Stomach (tissue), 19 donors: ENCODE measurements around the gene SNRPB. TPM values are rescaled to one million over a fixed set of nuclear protein-coding genes. Genes with fewer than 3 reads are reported as not detected.

ENCODE experiments used
- DNase-seq, 2 donors: peaks; one replicate each; pipeline versions ENCODE4 v3.0.0 to v3.0.0-alpha.2; 2013 to 2019
- H3K27ac ChIP-seq, 5 donors: fragments of 200-600 bp in 4 of 5; sonication (generic) in 4 of 5; one replicate each; pipeline ENCODE4 v1.5.1; 2013 to 2019; ENCODE audit warnings: mild to moderate bottlenecking in 1 of 5, moderate library complexity in 1 of 5
- H3K27me3 ChIP-seq, 3 donors: fragments of 200-600 bp; sonication (generic); one replicate each; pipeline ENCODE4 v1.5.1; 2017 to 2019; ENCODE audit warnings: mixed run types in 1 of 3
- H3K36me3 ChIP-seq, 4 donors: fragments of 200-600 bp; sonication (generic); 1 replicate in 3 of 4; 2 replicates in 1 of 4; pipeline ENCODE4 v1.5.1; 2016 to 2019
- H3K4me1 ChIP-seq, 4 donors: fragments of 200-600 bp; sonication (generic); one replicate each; pipeline ENCODE4 v1.5.1; 2016 to 2019
- H3K4me3 ChIP-seq, 4 donors: fragments of 200-600 bp; sonication (generic) in 3 of 4; one replicate each; pipeline ENCODE4 v1.5.1; 2016 to 2019; ENCODE audit warnings: mild to moderate bottlenecking in 1 of 4
- H3K9me3 ChIP-seq, 4 donors: fragments of 200-600 bp; sonication (generic); one replicate each; pipeline ENCODE4 v1.5.1; 2016 to 2019
- EP300 ChIP-seq: sonication (generic); formaldehyde crosslinking; IDR thresholded peaks from one replicate; pipeline ENCODE4 v1.6.1; 2017; ENCODE audit warnings: antibody characterized with exemption
- POLR2A ChIP-seq, 4 donors: fragments of 450-650 bp; IDR thresholded peaks; one replicate each; pipeline ENCODE4 v1.6.1; 2016; ENCODE audit warnings: antibody characterized with exemption in 4 of 4, control low read depth in 2 of 4, mild to moderate bottlenecking in 1 of 4, moderate library complexity in 1 of 4
- POLR2AphosphoS5 ChIP-seq, 3 donors: sonication (generic); formaldehyde crosslinking; IDR thresholded peaks; one replicate each; pipeline ENCODE4 v1.6.1; 2016; ENCODE audit warnings: antibody characterized with exemption in 3 of 3
- WGBS, 5 donors: extraction: QIAGEN DNeasy Blood & Tissue Kit in 3 of 5; methylation state at CpG; one replicate each; pipeline versions ENCODE4 v1.1.5 to v1.1.7; 2013 to 2018; 5-methylcytosine and 5-hydroxymethylcytosine counted together
- intact Hi-C: fragments of 100-400 bp; cut with DNase I; formaldehyde crosslinking; loops from one replicate; pipeline ENCODE4 v1.15.1; 2023; ENCODE audit warnings: low total_unique reads
- long read RNA-seq, 10 donors: transcript quantifications; one replicate each; lab custom pipeline, GENCODE V29; 2026
- polyA plus RNA-seq, 3 donors: library from polyadenylated mRNA; stranded (reverse); fragments of 200-250 nt; gene quantifications; one replicate each; pipeline ENCODE4 v1.2.3, GENCODE V29; 2013
- total RNA-seq, 5 donors: library from RNA; depleted of rRNA; stranded (reverse); fragments of >200 nt; gene quantifications; one replicate each; pipeline versions ENCODE4 v1.1.0 to v1.2.3, GENCODE V29; 2014 to 2016
- TF ChIP-seq, protein P1 (sequence below), 7 experiments: fragments of 450-650 bp in 4 of 7; fragments of 200-600 bp in 3 of 7; sonication (generic) in 3 of 7; IDR thresholded peaks; one replicate each; pipeline ENCODE4 v1.5.1; 2016 to 2019; ENCODE audit warnings: antibody characterized with exemption in 7 of 7, control low read depth in 2 of 7, mild to moderate bottlenecking in 1 of 7
- donor health status: healthy with polysubstance abuse.
- donor health status: Bipolar disorder and iron deficiency.
- donor health status: healthy.

The SNRPB gene
- total RNA-seq, result 100 to 1,000 TPM in 4 of 5 donors, 10 to 100 TPM in 1; 46.4 to 329 (median 141) TPM
- polyA plus RNA-seq, result 100 to 1,000 TPM; 183 to 192 (median 183) TPM
- long read RNA-seq, donor 1, transcript SNRPB-202 (7 exons, 1,008 nt), result minor isoform, 7 of 102 reads
- long read RNA-seq, donor 1, transcript SNRPB-201 (7 exons, 1,154 nt), result major isoform, 18 of 102 reads
- long read RNA-seq, donor 1, partial matches to known transcripts, result 71 of 102 reads
- long read RNA-seq, donor 1, other reads (novel, unspliced or antisense), result 6 of 102 reads
- long read RNA-seq, donor 2, transcript SNRPB-201 (7 exons, 1,154 nt), result major isoform, 44 of 96 reads
- long read RNA-seq, donor 2, transcript SNRPB-202 (7 exons, 1,008 nt), result minor isoform, 5 of 96 reads
- long read RNA-seq, donor 2, partial matches to known transcripts, result 47 of 96 reads
- long read RNA-seq, donor 2, other reads (novel, unspliced or antisense), result 0 of 96 reads
- long read RNA-seq, donor 3, transcript SNRPB-201 (7 exons, 1,154 nt), result major isoform, 35 of 104 reads
- long read RNA-seq, donor 3, transcript SNRPB-202 (7 exons, 1,008 nt), result minor isoform, 15 of 104 reads
- long read RNA-seq, donor 3, partial matches to known transcripts, result 54 of 104 reads
- long read RNA-seq, donor 3, other reads (novel, unspliced or antisense), result 0 of 104 reads
- long read RNA-seq, donor 4, partial matches to known transcripts, result 0 of 3 reads
- long read RNA-seq, donor 4, other reads (novel, unspliced or antisense), result 0 of 3 reads
- long read RNA-seq, donor 5, transcript SNRPB-201 (7 exons, 1,154 nt), result major isoform, 47 of 95 reads
- long read RNA-seq, donor 5, transcript SNRPB-202 (7 exons, 1,008 nt), result minor isoform, 21 of 95 reads
- long read RNA-seq, donor 5, partial matches to known transcripts, result 27 of 95 reads
- long read RNA-seq, donor 5, other reads (novel, unspliced or antisense), result 0 of 95 reads
- long read RNA-seq, donor 6, transcript SNRPB-202 (7 exons, 1,008 nt), result minor isoform, 40 of 340 reads
- long read RNA-seq, donor 6, transcript SNRPB-201 (7 exons, 1,154 nt), result major isoform, 104 of 340 reads
- long read RNA-seq, donor 6, partial matches to known transcripts, result 196 of 340 reads
- long read RNA-seq, donor 6, other reads (novel, unspliced or antisense), result 0 of 340 reads
- long read RNA-seq, donor 7, transcript SNRPB-201 (7 exons, 1,154 nt), result major isoform, 43 of 121 reads
- long read RNA-seq, donor 7, transcript SNRPB-202 (7 exons, 1,008 nt), result minor isoform, 19 of 121 reads
- long read RNA-seq, donor 7, partial matches to known transcripts, result 57 of 121 reads
- long read RNA-seq, donor 7, other reads (novel, unspliced or antisense), result 0 of 121 reads
- long read RNA-seq, donor 8, transcript SNRPB-201 (7 exons, 1,154 nt), result major isoform, 47 of 111 reads
- long read RNA-seq, donor 8, transcript SNRPB-202 (7 exons, 1,008 nt), result minor isoform, 18 of 111 reads
- long read RNA-seq, donor 8, partial matches to known transcripts, result 46 of 111 reads
- long read RNA-seq, donor 8, other reads (novel, unspliced or antisense), result 0 of 111 reads
- long read RNA-seq, donor 9, transcript SNRPB-201 (7 exons, 1,154 nt), result major isoform, 38 of 91 reads
- long read RNA-seq, donor 9, transcript SNRPB-202 (7 exons, 1,008 nt), result minor isoform, 8 of 91 reads
- long read RNA-seq, donor 9, partial matches to known transcripts, result 45 of 91 reads
- long read RNA-seq, donor 9, other reads (novel, unspliced or antisense), result 0 of 91 reads
- long read RNA-seq, donor 10, transcript SNRPB-202 (7 exons, 1,008 nt), result minor isoform, 5 of 42 reads
- long read RNA-seq, donor 10, transcript SNRPB-201 (7 exons, 1,154 nt), result major isoform, 17 of 42 reads
- long read RNA-seq, donor 10, partial matches to known transcripts, result 20 of 42 reads
- long read RNA-seq, donor 10, other reads (novel, unspliced or antisense), result 0 of 42 reads

DNA sequence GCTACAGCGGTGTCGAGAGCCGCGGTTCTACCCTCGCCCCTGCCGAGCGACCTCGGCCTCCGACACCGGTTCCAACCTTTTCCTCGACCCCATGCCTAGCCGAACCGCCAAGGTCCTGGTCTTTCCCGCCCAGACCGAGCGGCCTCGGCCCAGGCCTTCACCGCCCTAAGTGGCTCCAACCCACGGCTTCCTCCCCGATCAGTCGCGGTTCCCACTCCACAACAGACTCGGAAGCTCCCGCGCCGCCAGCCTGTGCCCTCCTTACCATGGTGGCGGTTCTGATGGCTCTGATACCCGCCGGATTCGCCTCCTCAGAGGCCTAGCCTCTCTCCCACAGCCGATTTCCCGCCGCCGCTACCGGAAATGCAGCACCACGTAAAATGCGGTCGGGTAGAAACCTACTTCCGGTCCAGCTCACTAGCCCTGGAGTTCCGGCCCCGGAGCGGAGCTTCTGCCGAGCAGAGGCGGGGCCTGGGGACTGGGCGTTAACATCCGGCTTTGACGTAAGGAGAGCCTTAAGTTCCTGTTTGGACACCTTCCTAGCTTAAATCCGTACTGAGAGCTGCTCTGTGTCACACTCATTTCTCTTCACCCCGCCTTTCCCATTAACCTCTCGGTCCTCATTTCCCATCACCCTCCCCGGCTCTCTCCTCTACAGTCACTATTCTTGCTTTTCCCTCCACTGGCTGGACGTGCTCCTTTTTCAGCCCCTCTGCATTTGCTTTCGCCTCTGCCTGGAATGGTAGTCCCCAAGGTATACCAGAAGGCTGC lies at the start of gene SNRPB:
TSS of gene SNRPB (minus strand) at position 367 of the 771 bp plus-strand sequence. CDS start at position 268, 99 bp downstream.
- Histone ChIP-seq H3K36me3 (peaks cover 20 to 30% (median 25%) of the 10 kb centered on the region in 4 donors), H3K4me3 (peak within 1 kb of the TSS; percentile 61 to 90 (median 76)), H3K4me1 (peaks cover 14 to 35% (median 32%) of the 10 kb centered on the region in 4 donors), H3K27ac (peak within 1 kb of the TSS; percentile 89 to 97 (median 94)), H3K27me3 (no peaks in the 10 kb centered on the region), H3K9me3 (no peaks in the 10 kb centered on the region)
- intact Hi-C loops, result no loop called here
- peak in 2 of 4 donors; percentile 73 to 84 for TF ChIP-seq POLR2A (IDR thresholded peaks at IDR 0.05)
- peak; percentile 97 for TF ChIP-seq POLR2AphosphoS5 (IDR thresholded peaks at IDR 0.05)
- no peak for TF ChIP-seq EP300
- 0 to 3% (median 1%) methylated on average over 10 to 53 of the region's 53 CpGs for WGBS, 5 donors
- DNase-seq, result peak; percentile 98 to 99

DNA sequence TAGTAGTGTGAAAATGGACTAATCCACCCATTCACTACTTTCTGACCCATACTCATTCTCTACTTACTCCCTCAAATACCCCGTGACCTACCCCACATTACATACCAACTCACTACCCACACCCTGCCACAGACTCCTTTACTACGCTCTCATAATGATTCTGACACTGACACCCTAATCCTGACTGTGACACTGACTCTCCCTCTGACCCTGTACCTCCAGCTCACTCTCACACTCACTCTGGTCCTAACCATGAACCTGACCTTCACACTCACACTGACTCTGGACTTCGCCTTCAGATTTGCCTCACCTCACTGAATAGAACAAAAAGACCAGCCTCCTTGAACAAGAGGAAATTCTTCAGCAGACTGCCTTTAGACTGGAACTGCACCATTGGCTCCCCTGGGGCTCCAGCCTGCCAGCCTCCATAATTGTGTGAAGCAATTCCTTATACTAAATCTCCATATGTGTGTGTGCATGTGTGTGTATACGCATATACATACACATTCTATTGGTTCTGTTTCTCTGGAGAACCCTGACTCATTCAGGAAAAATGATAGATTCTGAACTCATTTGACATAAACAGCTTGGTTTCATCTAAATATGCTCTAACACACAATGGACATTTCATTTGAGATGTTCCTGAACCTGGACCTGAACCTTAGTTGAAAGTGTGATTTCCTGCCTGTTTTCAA lies 48.7 kb upstream of the SNRPB start:
- Histone ChIP-seq H3K27ac (no peak overlapping the region), H3K4me1 (peaks cover 0 to 24% (median 5%) of the 10 kb centered on the region in 4 donors), H3K36me3 (no peaks in the 10 kb centered on the region), H3K27me3 (peaks cover 0 to 4% (median 0%) of the 10 kb centered on the region in 3 donors), H3K9me3 (no peaks in the 10 kb centered on the region), H3K4me3 (no peak overlapping the region)
- no peak for DNase-seq
- WGBS, 5 donors, result 86 to 96% (median 95%) methylated on average over 4 of the region's 4 CpGs
- intact Hi-C loops, result no loop called here
- TF ChIP-seq POLR2AphosphoS5 (IDR thresholded peaks at IDR 0.05), result no peak
- no peak for TF ChIP-seq EP300
- TF ChIP-seq, protein P1, sequence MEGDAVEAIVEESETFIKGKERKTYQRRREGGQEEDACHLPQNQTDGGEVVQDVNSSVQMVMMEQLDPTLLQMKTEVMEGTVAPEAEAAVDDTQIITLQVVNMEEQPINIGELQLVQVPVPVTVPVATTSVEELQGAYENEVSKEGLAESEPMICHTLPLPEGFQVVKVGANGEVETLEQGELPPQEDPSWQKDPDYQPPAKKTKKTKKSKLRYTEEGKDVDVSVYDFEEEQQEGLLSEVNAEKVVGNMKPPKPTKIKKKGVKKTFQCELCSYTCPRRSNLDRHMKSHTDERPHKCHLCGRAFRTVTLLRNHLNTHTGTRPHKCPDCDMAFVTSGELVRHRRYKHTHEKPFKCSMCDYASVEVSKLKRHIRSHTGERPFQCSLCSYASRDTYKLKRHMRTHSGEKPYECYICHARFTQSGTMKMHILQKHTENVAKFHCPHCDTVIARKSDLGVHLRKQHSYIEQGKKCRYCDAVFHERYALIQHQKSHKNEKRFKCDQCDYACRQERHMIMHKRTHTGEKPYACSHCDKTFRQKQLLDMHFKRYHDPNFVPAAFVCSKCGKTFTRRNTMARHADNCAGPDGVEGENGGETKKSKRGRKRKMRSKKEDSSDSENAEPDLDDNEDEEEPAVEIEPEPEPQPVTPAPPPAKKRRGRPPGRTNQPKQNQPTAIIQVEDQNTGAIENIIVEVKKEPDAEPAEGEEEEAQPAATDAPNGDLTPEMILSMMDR (IDR thresholded peaks at IDR 0.05), result no peak
- TF ChIP-seq POLR2A (IDR thresholded peaks at IDR 0.05), result no peak

DNA sequence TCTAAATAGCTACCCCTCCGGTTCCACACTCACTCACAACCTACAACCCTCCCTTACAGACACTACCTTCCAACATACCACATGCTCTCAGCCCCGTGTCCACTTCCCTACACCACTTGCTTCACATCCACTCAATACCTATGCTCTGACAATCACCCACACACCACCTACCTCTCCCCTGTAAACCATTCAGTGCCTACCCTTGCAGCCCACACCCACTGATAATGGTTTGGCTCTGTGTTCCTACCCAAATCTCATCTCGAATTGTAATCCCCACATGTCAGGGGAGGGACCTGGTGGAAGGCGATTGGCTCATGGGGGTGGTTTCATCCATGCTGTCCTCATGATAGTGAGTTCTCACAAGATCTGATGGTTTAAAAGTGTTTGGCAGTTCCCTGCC lies 48.0 kb upstream of the SNRPB start:
- TF ChIP-seq, protein P1 (IDR thresholded peaks at IDR 0.05), result no peak
- TF ChIP-seq POLR2AphosphoS5 (IDR thresholded peaks at IDR 0.05) (no peak), POLR2A (IDR thresholded peaks at IDR 0.05) (no peak), EP300 (no peak)
- Histone ChIP-seq H3K36me3 (no peaks in the 10 kb centered on the region), H3K4me3 (no peak overlapping the region), H3K27me3 (peaks cover 0 to 4% (median 0%) of the 10 kb centered on the region in 3 donors), H3K9me3 (no peaks in the 10 kb centered on the region), H3K4me1 (peaks cover 0 to 17% (median 0%) of the 10 kb centered on the region in 4 donors), H3K27ac (no peak overlapping the region)
- WGBS, 5 donors, result 59 to 73% (median 67%) methylated on average over 4 of the region's 4 CpGs
- no peak for DNase-seq
- intact Hi-C loops, result no loop called here
